PC-9 (cell line): Measurements from ENCODE around the gene GALNT7.

Experiments used
- CTCF ChIP-seq: fragments of 200-600 bp; sonication (generic); conservative IDR thresholded peaks from 2 replicates; pipeline ENCODE4 v1.6.1; 2017; ENCODE audit warnings: mixed run types, antibody characterized with exemption, mild to moderate bottlenecking, moderate library complexity
- EZH2 ChIP-seq: fragments of 200-600 bp; sonication (generic); IDR thresholded peaks from 2 replicates; pipeline ENCODE4 v1.8.0; 2017; ENCODE audit warnings: antibody characterized with exemption, low read depth

GRCh38 chr4:173332963-173333657 lies 164.5 kb downstream of the GALNT7 start:
- TF ChIP-seq CTCF (no peak), EZH2 (no peak)
